Left kidney (tissue), 2 donors: ENCODE data around the gene HYLS1. TPM values are rescaled to one million over a fixed set of nuclear protein-coding genes. Genes with fewer than 3 reads are reported as not detected.
A peak's percentile ranks its signal among the peaks of the same experiment; 100 is the strongest.
"Not testable (repeated sequence)": the region's sequence is repeated elsewhere in the genome, so short reads cannot be mapped to it uniquely, and the experiment has no call there.

Experiments used
- DNase-seq: peaks from one replicate; pipeline ENCODE4 v3.0.0-alpha.2; 2013
- polyA plus RNA-seq: library from polyadenylated mRNA; unstranded; fragments of 120-200 nt; gene quantifications from one replicate; pipeline ENCODE4 v1.2.1, GENCODE V29; 2013; ENCODE audit not compliant: insufficient read length

Gene HYLS1
- polyA plus RNA-seq, 1 donor: 15.3 TPM

- peak; percentile 88 for DNase-seq
These were observed 15.7 kb downstream of the HYLS1 start, which contains the start of gene PUS3 for GRCh38 chr11:125902927-125903710. TSS of gene PUS3 (minus strand) at chr11:125903206. CDS start at chr11:125896284, 6,922 bp downstream.

GRCh38 chr11:125903711-125904659, 16.5 kb downstream of the HYLS1 start, which contains the start of gene DDX25:
TSS of gene DDX25 (plus strand) at chr11:125904508. CDS start at chr11:125904518, 10 bp downstream.
- peak; percentile 41 for DNase-seq

GRCh38 chr11:125904678-125905077, 17.2 kb downstream of the HYLS1 start:
- no peak for DNase-seq

- no peak for DNase-seq
These were observed 22.9 kb downstream of the HYLS1 start for GRCh38 chr11:125910226-125910849.

- DNase-seq: not testable (repeated sequence)
These were observed 27.1 kb downstream of the HYLS1 start for GRCh38 chr11:125914601-125915000.

- DNase-seq: no peak
These were observed 29.3 kb downstream of the HYLS1 start for GRCh38 chr11:125916683-125917347.

GRCh38 chr11:125918140-125918840, 30.8 kb downstream of the HYLS1 start:
- no peak for DNase-seq

GRCh38 chr11:125921042-125921441, 33.6 kb downstream of the HYLS1 start:
- DNase-seq: no peak

- no peak for DNase-seq
These were observed 34.7 kb downstream of the HYLS1 start for GRCh38 chr11:125922156-125922555.

- DNase-seq: peak; percentile 82
These were observed 35.6 kb downstream of the HYLS1 start for GRCh38 chr11:125923012-125923579.

- no peak for DNase-seq
These were observed 36.2 kb downstream of the HYLS1 start for GRCh38 chr11:125923633-125924032.

GRCh38 chr11:125924384-125925007, 37.0 kb downstream of the HYLS1 start:
- DNase-seq: no peak

- DNase-seq: no peak
These were observed 37.8 kb downstream of the HYLS1 start for GRCh38 chr11:125925247-125925740.

- DNase-seq: no peak
These were observed 38.3 kb downstream of the HYLS1 start for GRCh38 chr11:125925804-125926203.

GRCh38 chr11:125926682-125927081, 39.2 kb downstream of the HYLS1 start:
- DNase-seq: no peak

- no peak for DNase-seq
These were observed 42.1 kb downstream of the HYLS1 start for GRCh38 chr11:125929445-125930075.

- DNase-seq: no peak
These were observed 42.6 kb downstream of the HYLS1 start for GRCh38 chr11:125930076-125930450.

GRCh38 chr11:125931116-125931515, 43.6 kb downstream of the HYLS1 start:
- no peak for DNase-seq

GRCh38 chr11:125931668-125932067, 44.2 kb downstream of the HYLS1 start:
- no peak for DNase-seq

GRCh38 chr11:125932301-125932700, 44.8 kb downstream of the HYLS1 start:
- no peak for DNase-seq
